ENCODE results near the gene PPP1R10.
"Not testable (repeated sequence)": the region's sequence is repeated elsewhere in the genome, so short reads cannot be mapped to it uniquely, and the experiment has no call there.

PPP1R10 gene

GRCh38 chr6:30598912-30599624 is 18.0 kb downstream of the PPP1R10 start:
- DNase-seq (ENCODE audit: low read depth), result no peak

DNA sequence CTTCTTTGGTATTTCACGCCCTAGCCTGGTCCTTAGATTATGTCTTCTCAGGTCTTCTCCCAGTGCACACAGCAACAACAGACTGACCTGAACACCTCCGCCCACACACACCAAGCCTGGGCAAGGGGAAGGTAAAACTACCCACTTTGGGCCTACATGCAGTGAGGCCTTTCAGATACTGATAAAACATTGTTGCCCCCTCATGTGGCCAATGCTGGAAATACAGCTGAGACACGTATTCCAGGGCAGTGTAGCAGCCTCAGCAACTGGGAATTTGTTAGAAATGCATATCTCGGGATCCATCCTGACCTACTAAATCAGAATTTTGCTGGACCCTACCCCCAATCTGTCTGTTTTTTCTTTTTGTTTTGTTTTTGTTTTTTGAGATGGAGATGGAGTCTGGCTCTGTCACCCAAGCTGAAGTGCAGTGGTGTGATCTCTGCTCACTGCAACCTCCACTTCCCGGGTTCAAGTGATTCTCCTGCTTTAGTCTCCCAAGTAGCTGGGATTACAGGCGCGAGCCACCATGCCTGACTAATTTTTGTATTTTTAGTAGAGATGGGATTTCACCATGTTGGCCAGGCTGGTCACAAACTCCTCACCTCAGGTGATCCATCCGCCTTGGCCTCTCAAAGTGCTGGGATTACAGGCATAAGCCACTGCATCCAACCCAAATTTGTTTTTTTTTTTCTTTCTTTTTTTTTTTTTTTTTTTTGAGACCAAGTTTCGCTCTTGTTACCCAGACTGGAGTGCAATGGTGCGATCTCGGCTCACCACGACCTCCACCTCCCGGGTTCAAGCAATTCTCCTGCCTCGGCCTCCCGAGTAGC is 19.5 kb downstream of the PPP1R10 start:
- not testable (repeated sequence) for DNase-seq (ENCODE audit: low read depth)

DNA sequence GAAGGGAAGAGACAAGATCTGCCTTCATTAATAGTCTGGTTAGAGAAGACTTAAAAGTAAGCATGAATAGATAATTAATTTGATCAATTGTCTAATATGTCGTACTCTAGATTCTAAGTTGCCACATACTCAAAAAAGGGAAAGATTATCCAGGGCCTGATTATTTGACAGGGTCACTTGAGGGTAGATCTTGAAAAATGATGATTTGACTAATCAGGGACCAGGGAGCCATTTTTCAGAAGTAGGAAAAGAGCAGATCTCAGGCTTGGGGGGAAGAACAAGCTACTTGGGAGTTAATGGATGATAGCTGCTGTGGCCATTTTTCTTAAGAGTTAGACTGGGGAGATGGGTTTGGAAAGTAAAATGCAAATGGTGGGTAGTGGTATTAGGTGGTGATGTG is 24.8 kb downstream of the PPP1R10 start:
- DNase-seq (ENCODE audit: low read depth), result no peak

GRCh38 chr6:30591008-30591407 is 26.0 kb downstream of the PPP1R10 start:
- no peak for DNase-seq (ENCODE audit: low read depth)

DNA sequence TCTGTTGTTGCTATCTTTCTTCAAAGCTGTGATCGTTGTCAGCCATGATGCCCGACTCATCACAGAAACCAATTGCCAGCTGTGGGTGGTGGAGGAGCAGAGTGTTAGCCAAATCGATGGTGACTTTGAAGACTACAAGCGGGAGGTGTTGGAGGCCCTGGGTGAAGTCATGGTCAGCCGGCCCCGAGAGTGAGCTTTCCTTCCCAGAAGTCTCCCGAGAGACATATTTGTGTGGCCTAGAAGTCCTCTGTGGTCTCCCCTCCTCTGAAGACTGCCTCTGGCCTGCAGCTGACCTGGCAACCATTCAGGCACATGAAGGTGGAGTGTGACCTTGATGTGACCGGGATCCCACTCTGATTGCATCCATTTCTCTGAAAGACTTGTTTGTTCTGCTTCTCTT is 26.5 kb downstream of the PPP1R10 start:
- DNase-seq (ENCODE audit: low read depth), result no peak

GRCh38 chr6:30589754-30590358 is 27.2 kb downstream of the PPP1R10 start:
- DNase-seq (ENCODE audit: low read depth), result no peak

DNA sequence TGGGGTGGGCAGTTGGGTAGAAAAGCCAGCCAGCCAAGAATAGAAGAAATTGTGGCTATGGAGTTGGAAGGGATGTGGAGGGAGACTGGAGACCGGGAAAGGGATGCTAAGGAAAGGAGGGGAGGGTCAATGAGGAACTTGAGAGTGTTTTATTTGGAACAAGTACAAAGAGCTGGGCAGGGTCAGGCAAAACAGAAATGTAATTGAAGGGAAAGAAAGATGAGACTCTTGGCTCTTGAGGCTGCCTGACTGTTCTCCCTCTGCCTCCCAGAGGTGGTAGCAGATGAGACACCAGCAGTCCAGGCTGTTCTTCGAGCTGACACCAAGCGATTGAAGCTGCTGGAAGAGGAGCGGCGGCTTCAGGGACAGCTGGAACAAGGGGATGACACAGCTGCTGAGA is 33.1 kb downstream of the PPP1R10 start:
- no peak for DNase-seq (ENCODE audit: low read depth)

DNA sequence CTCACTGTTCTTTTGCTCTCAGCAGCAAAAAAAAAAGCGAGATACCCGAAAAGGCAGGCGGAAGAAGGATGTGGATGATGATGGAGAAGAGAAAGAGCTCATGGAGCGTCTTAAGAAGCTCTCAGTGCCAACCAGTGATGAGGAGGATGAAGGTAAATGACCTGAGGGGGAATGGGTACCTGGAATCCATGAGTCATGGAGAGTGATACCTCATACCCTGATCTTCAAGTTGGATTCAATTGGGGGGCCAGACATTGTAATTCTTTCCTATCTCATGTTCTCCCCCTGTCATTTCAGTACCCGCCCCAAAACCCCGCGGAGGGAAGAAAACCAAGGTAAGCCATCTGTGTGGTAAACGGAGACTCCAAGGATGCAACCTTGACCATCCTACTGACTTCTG is 39.0 kb downstream of the PPP1R10 start:
- DNase-seq (ENCODE audit: low read depth), result no peak

- DNase-seq (ENCODE audit: low read depth), result no peak
These were observed 43.9 kb downstream of the PPP1R10 start for GRCh38 chr6:30573113-30573512.

DNA sequence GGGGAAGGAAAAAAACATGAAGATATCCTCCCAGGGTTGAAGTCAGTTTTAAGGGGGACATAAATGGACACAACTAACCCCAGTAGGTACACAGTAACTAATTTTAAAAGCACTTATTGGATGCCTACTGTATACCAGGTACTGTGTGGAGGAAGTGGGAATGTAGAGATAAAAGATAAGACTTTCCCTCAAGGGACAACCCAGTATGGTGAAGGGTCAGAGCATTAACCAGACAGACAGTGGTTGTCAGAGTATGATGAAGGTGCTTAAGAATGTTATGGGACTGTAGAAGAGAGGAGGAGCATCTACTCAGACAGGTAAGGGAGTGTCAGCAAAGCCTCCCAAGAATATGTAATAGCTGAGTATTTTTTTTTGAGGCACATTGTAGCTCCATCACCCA is 44.9 kb downstream of the PPP1R10 start:
- no peak for DNase-seq (ENCODE audit: low read depth)

DNA sequence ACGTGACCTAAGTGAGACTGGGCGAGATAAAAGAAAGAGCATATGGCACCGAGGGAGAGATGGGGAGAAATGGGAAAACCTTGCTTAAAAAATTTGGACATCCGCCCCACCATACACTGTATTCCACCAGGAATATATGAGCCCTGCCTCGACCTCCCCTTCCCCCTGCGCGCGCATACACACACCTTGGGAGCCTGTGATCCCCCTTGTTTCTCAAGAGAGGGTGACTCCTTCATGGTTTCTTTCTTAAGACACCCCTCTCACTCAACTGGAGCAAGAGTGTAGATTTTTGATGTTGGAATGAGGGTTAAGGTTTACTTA is 45.3 kb downstream of the PPP1R10 start:
- DNase-seq (ENCODE audit: low read depth), result no peak

DNA sequence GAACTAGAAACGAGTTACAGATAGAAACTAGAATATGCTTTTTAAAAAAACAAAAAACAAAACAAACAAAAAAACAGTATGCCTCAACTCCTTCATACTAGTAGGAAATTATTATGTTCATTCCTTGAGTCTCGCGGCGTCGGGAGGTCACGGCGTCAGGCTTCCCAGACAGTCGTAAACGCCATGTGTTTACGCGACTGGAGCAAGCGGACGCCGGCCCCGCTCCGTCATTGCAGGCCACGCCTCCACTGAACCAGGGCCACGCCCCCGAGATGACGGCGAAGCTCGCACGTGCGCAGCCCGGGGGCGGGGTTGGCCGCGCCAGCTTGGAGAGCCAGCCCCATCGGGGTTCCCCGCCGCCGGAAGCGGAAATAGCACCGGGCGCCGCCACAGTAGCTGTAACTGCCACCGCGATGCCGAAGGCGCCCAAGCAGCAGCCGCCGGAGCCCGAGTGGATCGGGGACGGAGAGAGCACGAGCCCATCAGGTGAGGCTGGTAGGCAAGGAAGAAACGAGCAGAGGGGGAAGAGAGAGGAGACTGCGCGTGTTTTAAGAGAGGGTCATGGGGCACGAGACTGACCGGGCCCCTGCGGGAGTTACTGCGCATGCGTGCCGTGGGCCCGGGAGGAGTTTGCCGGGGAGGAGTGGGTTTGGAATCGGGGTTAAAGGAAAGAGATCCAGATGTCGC is 45.8 kb downstream of the PPP1R10 start, which contains the start of gene ABCF1:
ABCF1 (plus strand) TSS at position 368 of the 687 bp plus-strand sequence; CDS start at position 414, 46 bp downstream.
- DNase-seq (ENCODE audit: low read depth), result peak; percentile 82

DNA sequence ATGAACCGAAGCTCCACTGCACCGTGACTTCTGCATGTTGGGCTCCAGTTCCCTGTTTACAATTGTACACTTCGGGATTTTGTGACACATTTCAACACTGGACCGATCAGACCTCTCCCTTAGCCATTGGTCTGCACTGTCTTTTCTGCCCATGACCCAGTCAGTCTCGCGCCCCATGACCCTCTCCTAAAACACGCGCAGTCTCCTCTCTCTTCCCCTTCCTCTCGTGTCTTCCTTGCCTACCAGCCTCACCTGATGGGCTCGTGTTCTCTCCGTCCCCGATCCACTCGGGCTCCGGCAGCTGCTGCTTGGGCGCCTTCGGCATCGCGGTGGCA is 46.3 kb downstream of the PPP1R10 start:
- DNase-seq (ENCODE audit: low read depth), result no peak

DNA sequence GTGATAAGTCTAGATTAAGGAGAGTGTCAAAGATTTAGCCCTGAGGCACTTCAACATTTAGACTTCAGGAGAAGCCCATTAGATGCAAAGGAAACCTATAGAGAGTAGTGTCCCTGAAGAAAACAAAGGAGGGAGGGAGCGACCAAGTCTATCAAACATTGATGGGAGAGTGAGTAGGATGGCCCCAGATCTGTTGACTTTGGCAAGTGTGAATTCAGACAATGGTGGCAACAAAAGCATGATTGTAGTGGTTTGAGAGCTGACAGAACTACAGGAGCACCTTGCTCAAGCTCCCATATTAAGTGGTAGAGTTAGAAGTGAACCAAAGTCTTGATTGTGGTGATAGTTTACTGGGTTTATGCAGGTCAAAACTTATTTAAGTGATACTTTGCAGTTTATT is 46.8 kb downstream of the PPP1R10 start:
- no peak for DNase-seq (ENCODE audit: low read depth)

- DNase-seq (ENCODE audit: low read depth), result no peak
These were observed 48.8 kb downstream of the PPP1R10 start for GRCh38 chr6:30568245-30568644.

- no peak for DNase-seq (ENCODE audit: low read depth)
These were observed 51.3 kb downstream of the PPP1R10 start for GRCh38 chr6:30565772-30566171.

- DNase-seq (ENCODE audit: low read depth), result no peak
These were observed 52.9 kb downstream of the PPP1R10 start for GRCh38 chr6:30564114-30564513.

DNA sequence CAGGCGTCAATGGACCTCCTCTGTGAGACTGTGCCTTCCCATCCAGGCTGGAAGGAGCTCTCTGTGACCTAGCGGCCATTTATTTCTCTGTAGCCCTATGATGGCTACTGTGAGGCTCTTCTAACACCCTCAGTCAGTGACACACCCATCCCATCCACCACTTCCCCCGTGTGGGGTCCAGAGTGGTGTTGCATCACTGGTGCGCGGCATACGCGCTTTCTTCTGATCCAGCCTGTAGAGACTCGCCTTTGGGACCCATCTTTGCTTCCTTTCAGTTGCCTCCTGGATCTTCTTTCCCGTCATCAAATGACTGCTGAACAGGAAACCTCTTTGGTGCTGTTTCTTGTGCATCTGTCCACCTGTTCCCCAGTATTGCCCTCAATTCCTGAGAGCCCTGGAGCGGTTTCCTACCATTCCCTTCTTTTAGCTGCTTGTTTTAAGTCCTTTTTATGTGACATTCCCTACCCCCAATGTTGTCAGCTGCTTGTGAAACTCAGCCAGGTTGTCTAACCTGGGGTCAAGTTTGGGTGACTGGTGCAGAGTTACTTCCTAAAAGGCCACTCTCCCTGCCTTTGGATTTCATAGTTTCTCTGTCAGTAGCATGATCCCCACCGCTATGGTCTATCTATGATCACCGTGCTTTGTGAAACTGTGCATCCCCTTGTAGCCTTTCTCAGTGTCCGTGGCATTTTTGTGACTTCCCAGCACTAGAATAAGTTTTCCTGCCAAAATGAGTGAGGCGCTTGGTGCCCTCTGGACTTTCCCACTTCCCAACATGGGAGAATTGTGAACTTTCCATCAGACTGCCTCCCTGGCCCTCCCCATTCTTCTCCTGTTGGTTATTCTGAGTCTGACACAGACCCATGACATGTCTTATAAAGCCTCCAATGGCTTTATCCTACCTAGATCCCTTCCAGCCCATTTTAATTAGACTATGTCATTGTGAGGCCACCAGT is 54.3 kb downstream of the PPP1R10 start:
- no peak for DNase-seq (ENCODE audit: low read depth)

- DNase-seq (ENCODE audit: low read depth), result no peak
These were observed 56.1 kb downstream of the PPP1R10 start for GRCh38 chr6:30560930-30561329.

DNA sequence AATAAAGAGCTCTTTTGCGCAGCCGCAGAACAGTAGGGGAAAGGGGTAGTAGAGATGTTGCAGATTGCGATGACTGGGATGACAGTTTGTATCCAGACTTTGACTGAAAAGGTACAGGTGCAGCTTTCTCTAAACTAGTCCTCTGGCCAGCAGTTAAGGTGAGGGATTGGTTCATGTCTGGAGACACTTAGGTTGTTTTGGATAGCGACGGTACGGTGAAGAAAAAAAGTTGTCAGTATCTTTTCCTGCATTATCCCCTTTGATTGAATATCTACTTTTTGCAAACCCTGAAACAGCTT is 59.4 kb downstream of the PPP1R10 start:
- no peak for DNase-seq (ENCODE audit: low read depth)

DNA sequence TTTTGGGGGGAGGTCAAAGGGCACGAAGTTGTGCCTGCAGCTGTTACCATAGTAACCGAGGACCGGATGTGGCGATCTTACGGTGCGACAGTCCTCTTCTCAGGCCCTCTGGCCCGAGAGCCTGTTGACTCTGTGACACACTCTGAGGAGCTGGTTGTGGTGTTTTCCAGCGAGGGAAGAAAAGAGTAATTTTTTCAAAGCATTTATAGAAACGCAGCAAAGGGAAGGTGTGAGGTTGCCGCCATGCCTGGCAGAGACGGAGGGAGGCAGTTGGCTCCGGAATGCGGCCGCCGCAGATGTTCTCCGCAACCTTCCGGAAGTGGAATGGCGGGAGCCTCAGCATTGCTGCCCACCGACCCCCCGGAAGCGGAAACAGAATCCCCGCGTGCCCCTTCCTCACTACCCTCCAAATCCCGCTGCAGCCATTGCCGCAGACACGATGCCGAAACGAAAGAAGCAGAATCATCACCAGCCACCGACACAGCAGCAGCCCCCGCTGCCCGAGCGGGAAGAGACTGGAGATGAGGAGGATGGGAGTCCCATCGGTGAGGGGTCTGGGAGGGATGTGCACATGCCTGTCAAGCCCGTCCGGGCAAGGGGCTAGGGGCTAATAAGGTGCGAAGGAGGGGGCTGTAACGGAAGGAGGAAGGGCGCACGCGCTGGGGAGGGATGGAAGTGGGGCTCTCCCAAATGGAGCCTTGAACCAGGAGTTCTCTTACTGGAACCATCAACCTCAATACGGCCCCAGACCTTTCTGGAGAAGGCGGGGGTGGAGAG is 59.9 kb downstream of the PPP1R10 start, which contains the start of gene PRR3:
PRR3 (plus strand) TSS at position 390 of the 777 bp plus-strand sequence; CDS start at position 440, 50 bp downstream.
- no peak for DNase-seq (ENCODE audit: low read depth)
